IPS-11a (cell line): ENCODE data around the gene ITGA1.
"Not testable (repeated sequence)": the region's sequence is repeated elsewhere in the genome, so short reads cannot be mapped to it uniquely, and the experiment has no call there.

Experiments
- H3K4me3 ChIP-seq: one replicate; pipeline ENCODE4 v1.5.1; 2013; ENCODE audit warnings: low read depth, low read length, control low read depth

ITGA1 gene

GRCh38 chr5:52787600-52788504, at the start of gene ITGA1, which contains the start of gene PELO:
Gene ITGA1, plus strand, starts transcription at chr5:52787916. Its CDS starts 438 bp downstream, at chr5:52788354.
Gene PELO, plus strand, starts transcription at chr5:52787916. Its CDS starts 12,479 bp downstream, at chr5:52800395.
- H3K4me3 ChIP-seq, result peak within 1 kb of the TSS; percentile 64

- H3K4me3 ChIP-seq, result no peak overlapping the region
Measured at GRCh38 chr5:52738095-52738506, 49.6 kb upstream of the ITGA1 start.

GRCh38 chr5:52740007-52740406, 47.7 kb upstream of the ITGA1 start:
- H3K4me3 ChIP-seq, result no peak overlapping the region

- H3K4me3 ChIP-seq, result no peak overlapping the region
Measured at GRCh38 chr5:52743012-52743411, 44.7 kb upstream of the ITGA1 start.

GRCh38 chr5:52743529-52743928, 44.2 kb upstream of the ITGA1 start:
- H3K4me3 ChIP-seq, result no peak overlapping the region

GRCh38 chr5:52743970-52744369, 43.7 kb upstream of the ITGA1 start:
- H3K4me3 ChIP-seq, result no peak overlapping the region

- not testable (repeated sequence) for H3K4me3 ChIP-seq
Measured at GRCh38 chr5:52744867-52745458, 42.8 kb upstream of the ITGA1 start.

- H3K4me3 ChIP-seq, result no peak overlapping the region
Measured at GRCh38 chr5:52746539-52746938, 41.2 kb upstream of the ITGA1 start.

- no peak overlapping the region for H3K4me3 ChIP-seq
Measured at GRCh38 chr5:52748590-52748989, 39.1 kb upstream of the ITGA1 start.

GRCh38 chr5:52749666-52750065, 38.0 kb upstream of the ITGA1 start:
- no peak overlapping the region for H3K4me3 ChIP-seq

- H3K4me3 ChIP-seq, result no peak overlapping the region
Measured at GRCh38 chr5:52751137-52751536, 36.6 kb upstream of the ITGA1 start.

- no peak overlapping the region for H3K4me3 ChIP-seq
Measured at GRCh38 chr5:52754051-52754450, 33.7 kb upstream of the ITGA1 start.

- H3K4me3 ChIP-seq, result no peak overlapping the region
Measured at GRCh38 chr5:52757527-52757926, 30.2 kb upstream of the ITGA1 start.

GRCh38 chr5:52758014-52758413, 29.7 kb upstream of the ITGA1 start:
- no peak overlapping the region for H3K4me3 ChIP-seq

- no peak overlapping the region for H3K4me3 ChIP-seq
Measured at GRCh38 chr5:52759331-52759730, 28.4 kb upstream of the ITGA1 start.

- no peak overlapping the region for H3K4me3 ChIP-seq
Measured at GRCh38 chr5:52760695-52761366, 26.9 kb upstream of the ITGA1 start.

GRCh38 chr5:52767217-52767743, 20.4 kb upstream of the ITGA1 start:
- no peak overlapping the region for H3K4me3 ChIP-seq

GRCh38 chr5:52767766-52768480, 19.8 kb upstream of the ITGA1 start:
- no peak overlapping the region for H3K4me3 ChIP-seq

- no peak overlapping the region for H3K4me3 ChIP-seq
Measured at GRCh38 chr5:52769061-52769460, 18.7 kb upstream of the ITGA1 start.

- H3K4me3 ChIP-seq, result no peak overlapping the region
Measured at GRCh38 chr5:52770287-52770939, 17.3 kb upstream of the ITGA1 start.
